Stimulated activated CD4-positive, alpha-beta T cell treated with anti-CD3 and anti-CD28 coated beads, TNF-alpha, amount 100 ng/mL, for 24 hours (primary cell): ENCODE results near the gene PLD1.

ENCODE experiments used
- DNase-seq, 3 experiments: peaks; one replicate each; pipeline ENCODE4 v3.0.0-alpha.2; 2020; ENCODE audit warnings: low read depth in 3 of 3

The PLD1 gene

GRCh38 chr3:171620825-171621434 lies 189.4 kb downstream of the PLD1 start:
- no peak for DNase-seq

DNA sequence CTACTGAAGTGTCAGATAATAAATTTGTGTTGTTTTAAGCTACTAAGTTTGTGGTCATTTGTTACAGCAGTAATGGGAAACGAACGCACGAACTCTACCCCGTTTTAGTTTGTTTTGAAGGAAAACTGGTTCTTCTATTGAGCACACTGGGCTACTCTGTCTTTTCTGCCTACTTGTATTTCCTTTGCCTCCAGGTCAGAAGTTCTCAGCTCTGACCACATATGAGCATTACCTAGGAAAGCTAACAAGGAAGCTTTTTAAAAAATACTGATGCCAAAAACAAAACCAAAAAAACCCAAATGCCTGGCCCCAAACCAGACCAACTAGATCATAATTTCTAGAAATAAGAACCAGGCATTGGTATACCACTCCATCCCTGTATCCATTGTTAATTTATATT lies 193.5 kb downstream of the PLD1 start:
- no peak for DNase-seq

DNA sequence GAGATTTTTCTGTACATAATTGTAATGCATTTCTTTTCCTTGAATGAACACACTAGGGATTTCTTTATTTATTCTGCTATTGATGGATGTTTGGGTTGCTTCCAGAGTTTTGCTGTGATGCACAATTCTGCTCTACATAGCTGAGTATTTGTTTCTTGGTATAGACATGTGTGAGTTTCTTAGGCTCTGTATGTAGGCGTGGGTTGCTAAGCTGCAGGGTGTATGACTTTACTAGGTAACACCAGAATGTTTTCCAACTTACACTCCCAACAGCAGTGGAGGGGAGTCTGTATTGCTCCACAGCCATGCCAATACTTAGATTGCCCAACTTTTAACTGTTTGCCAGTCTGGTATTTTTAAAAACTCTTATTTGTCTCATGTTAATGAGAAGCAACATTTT lies 194.6 kb downstream of the PLD1 start:
- no peak for DNase-seq

DNA sequence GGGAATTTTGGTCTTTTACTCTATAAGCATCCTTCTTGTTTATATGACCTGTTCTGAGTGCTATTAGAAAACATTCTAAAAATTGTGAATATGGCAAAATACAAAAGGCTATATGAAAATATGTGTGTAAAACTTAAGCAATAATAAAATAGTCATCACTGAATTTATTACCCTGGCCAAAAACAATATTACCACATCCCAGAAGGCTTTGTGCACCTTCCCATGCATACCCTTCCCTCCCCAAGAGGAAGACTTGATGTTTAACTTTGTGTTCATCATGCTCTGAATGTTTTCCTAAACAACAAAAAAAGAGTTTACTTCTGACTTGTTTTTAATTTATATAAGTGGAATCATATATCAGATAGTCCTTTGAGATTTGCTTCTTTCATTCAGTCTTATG lies 195.0 kb downstream of the PLD1 start:
- DNase-seq: no peak

DNA sequence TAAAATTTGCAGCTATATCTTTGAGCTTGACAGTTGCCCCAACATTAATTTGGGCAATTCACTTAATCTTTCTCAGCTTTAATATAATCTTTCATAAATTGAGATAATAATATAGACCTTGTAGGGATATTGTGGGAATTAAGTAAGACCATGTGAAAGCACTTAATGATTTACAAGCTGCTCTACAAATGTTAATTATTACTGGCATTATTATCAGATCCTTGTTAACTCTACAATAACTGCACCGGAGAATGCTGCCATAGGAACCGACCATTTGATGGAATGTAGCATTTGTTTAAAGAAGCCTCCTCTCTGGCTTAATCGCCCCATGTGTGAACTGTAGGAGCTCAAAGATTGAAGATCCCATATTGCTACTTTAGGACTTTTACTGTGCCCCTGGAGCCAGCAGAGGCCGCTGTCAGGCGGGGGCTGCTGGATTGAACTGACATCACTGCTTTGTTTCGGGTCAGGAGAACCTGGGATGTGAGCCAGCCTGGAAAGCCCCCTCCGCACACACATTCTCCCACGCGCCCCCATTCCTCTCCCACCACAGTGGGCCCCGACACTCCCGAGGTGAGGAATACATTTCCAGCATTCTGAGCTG lies 195.9 kb downstream of the PLD1 start:
- DNase-seq: peak in 1 of 3 experiments; percentile 10

- no peak for DNase-seq
Observed at GRCh38 chr3:171607452-171607851, 202.8 kb downstream of the PLD1 start.

GRCh38 chr3:171606151-171606751 lies 204.0 kb downstream of the PLD1 start:
- DNase-seq: no peak

DNA sequence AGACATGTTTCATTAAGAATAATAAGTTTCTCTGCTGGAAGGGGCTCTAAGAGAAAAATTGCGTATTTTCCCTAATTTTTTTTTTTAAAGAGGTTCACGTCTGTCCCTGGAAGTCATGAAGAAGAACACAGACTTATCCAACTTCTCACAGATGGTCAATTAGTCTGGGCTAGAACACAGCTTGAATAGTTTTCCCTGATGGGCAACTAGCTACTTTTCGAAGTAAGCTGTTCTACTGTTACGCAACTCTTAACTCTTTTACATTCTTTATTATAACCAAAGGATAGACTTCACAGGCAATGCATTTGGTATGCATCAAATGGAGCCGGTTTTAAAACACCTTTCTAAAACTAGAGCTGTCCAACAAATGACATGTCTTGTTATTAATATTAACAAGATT lies 205.9 kb downstream of the PLD1 start:
- no peak for DNase-seq

DNA sequence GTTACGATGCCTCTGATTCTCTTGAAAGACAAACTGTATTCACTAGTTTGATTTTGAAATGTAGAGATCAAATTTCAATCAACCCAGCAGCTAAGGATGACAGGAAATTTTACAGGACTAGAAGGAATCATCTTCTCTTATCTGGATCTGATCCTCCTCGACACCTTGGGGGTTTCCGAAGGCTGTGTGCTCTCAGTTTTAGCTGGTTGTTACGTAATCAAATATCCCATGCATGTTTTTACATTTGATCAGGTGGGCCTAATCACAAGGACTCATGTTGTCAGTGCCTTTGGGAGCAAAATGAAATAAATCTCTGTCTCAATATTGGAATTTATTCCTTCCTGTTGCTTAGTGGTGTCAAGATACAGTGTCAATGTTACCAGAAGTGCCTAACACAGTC lies 208.2 kb downstream of the PLD1 start:
- DNase-seq: no peak

DNA sequence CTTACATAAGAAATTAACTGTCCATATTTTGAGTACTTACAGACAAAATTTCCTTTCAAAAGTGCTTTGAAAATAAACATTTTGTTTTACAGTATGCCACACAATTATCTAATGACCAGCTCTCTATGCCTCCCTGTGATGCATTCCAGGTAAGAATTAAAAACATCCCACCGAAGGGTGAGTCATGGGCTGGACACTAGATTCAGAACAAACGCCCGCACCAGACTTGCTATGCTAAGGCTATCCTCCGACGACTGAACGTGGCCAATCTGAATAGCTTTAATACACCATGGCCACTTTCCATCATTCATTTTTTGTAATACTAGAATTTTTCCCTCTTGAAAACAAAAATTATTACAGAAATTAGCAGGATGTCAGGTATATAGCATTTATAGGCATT lies 210.3 kb downstream of the PLD1 start:
- no peak for DNase-seq

DNA sequence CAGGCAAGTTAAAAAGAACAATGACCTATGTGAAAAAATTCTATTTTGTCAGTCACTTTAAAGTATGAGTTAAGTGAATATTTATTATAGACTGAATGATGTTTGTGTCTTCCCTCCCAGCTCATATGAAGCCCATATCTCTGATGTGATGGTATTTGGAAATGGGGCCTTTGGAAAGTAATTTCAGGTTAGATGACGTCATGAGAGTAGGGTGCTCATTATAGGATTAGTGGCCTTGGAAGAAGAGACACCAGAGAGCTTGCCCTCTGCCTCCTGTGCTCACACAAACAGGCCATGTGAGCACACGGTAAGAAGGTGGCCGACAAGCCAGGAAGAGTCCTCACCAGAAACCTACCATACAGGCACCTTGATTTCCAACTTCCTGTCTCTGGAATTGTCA lies 211.3 kb downstream of the PLD1 start:
- no peak for DNase-seq

GRCh38 chr3:171592786-171593185 lies 217.5 kb downstream of the PLD1 start:
- no peak for DNase-seq

- no peak for DNase-seq
Observed at GRCh38 chr3:171591070-171591469, 219.2 kb downstream of the PLD1 start.

DNA sequence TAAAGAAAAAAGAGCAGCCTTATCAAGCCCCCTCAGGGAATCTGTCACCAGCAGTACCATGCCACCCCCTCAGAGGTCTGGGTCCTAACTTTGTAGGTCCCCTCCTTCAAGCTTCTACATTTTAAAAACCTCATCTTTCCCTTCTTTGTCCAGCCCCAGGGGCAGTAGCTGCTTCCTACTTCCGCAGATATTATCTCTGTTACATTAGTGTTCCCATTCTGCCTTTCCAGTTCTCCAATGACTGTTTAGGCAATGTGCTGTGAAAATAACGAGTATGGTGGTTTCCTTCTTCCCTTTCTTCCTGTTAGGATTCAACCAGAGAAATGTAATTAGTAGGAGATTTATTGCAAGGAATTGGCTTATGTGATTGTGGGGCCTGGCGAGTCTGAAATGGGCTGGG lies 224.0 kb downstream of the PLD1 start:
- no peak for DNase-seq

- DNase-seq: no peak
Observed at GRCh38 chr3:171585039-171585438, 225.2 kb downstream of the PLD1 start.

DNA sequence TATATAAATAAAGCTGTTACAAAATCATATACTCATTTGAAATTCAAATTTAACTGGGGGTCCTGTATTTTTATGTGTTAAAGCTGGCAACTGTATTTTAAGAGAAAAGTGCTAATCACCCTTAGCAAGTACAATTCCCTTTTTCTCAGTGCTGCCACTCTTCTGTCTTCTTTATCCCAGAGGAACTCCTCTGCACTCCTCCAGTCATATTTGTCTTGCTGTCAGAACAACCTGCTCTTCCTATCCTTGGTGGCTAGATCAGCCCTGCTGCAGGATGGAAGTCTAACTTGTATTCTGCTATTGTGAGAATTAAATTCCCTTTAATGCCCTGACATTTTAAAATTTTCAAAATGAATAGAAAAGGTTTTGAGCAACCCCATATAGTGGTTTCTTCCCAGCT lies 226.2 kb downstream of the PLD1 start:
- no peak for DNase-seq

GRCh38 chr3:171574556-171575240 lies 235.6 kb downstream of the PLD1 start:
- no peak for DNase-seq

GRCh38 chr3:171569571-171570132 lies 240.6 kb downstream of the PLD1 start:
- DNase-seq: no peak

- no peak for DNase-seq
Observed at GRCh38 chr3:171568766-171569165, 241.5 kb downstream of the PLD1 start.

GRCh38 chr3:171566803-171567422 lies 243.4 kb downstream of the PLD1 start:
- peak in 1 of 3 experiments; percentile 5 for DNase-seq

DNA sequence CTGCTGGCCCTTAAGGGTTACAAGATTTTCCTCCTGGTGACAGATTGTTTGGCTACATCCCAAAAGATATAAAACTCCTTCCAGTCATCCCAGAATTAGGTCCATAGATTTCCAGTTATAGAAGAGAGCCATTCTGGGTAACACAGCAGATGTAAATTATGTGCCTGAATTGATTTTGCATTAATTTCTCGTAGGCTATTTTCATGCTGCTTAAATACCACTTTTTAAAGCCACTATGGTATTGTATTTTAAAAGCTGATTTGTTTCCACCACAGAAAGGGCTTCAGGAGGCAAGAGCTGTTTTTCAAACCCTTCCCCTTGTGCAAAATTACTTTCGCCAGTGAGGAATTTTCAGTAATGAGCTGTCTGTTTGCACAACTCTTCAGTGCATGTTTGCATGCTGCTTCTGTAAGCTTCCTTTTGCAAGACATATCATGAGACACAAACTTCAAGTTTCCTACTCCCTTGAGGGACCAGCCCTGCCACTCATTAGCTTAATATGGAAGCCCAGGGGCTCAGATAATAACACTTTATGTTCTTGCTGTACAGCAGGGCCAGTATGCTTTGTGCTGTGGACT lies 244.7 kb downstream of the PLD1 start:
- no peak for DNase-seq
